Panc1 (cell line): ENCODE results near the gene PPP1R15A.
"Not testable (repeated sequence)": the region's sequence is repeated elsewhere in the genome, so short reads cannot be mapped to it uniquely, and the experiment has no call there.

Source experiments
- CTCF ChIP-seq: fragments of 450-650 bp; IDR thresholded peaks from 2 replicates; pipeline ENCODE4 v1.5.1; 2017; ENCODE audit warnings: mild to moderate bottlenecking
- POLR2AphosphoS5 ChIP-seq: IDR thresholded peaks from 2 replicates; pipeline ENCODE4 v1.6.1; 2012; ENCODE audit warnings: mild to moderate bottlenecking, low read depth, low read length, moderate library complexity
- REST ChIP-seq, 2 experiments: IDR thresholded peaks; 2 replicates each; pipeline ENCODE4 v1.6.1; 2011 to 2012; ENCODE audit warnings: low read depth in 2 of 2, control low read depth in 1 of 2, low read length in 1 of 2, mild to moderate bottlenecking in 1 of 2, moderate library complexity in 1 of 2; ENCODE audit not compliant: insufficient read depth in 1 of 2
- TCF7L2 ChIP-seq: IDR thresholded peaks from 2 replicates; pipeline ENCODE4 v1.6.1; 2011; ENCODE audit warnings: mild to moderate bottlenecking, low read depth, low read length, inconsistent platforms

GRCh38 chr19:48919271-48919670 is 47.0 kb downstream of the PPP1R15A start:
- not testable (repeated sequence) for TF ChIP-seq CTCF; POLR2AphosphoS5; REST (IDR thresholded peaks at IDR 0.05; ENCODE audit: insufficient read depth in 1 of 2, low read depth in 2 of 2, low read length in 1 of 2); TCF7L2
